Left kidney (tissue), 2 donors: Measurements from ENCODE around the gene SLC12A5. TPM values are rescaled to one million over a fixed set of nuclear protein-coding genes. Genes with fewer than 3 reads are reported as not detected.

Experiments used
- DNase-seq: peaks from one replicate; pipeline ENCODE4 v3.0.0-alpha.2; 2013
- polyA plus RNA-seq: library from polyadenylated mRNA; unstranded; fragments of 120-200 nt; gene quantifications from one replicate; pipeline ENCODE4 v1.2.1, GENCODE V29; 2013; ENCODE audit not compliant: insufficient read length

The SLC12A5 gene
- polyA plus RNA-seq, 1 donor: 1.8 TPM

GRCh38 chr20:46027245-46027853 lies 1.7 kb upstream of the SLC12A5 start:
- DNase-seq: peak; percentile 75

DNA sequence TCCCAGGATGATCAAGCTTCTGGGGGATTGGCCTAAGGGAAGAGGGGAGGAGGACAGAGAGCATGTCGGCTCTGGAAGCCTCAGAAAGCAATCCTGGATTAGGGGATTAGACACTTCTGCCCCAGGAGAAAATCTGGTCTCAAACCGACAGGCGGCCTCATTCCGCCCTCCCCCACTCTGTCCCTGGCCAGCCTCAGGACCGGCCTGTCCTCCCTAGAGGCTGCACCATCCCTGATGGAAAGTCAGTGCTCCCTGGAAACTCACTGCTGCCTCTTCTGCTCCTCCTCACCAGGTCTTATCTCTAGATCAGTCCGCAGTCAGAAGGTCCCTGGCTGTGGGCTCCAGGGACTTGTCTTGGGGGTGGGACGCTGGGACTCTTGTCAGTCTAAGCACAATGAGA lies 905 bp upstream of the SLC12A5 start:
- no peak for DNase-seq

- DNase-seq: no peak
Observed at GRCh38 chr20:46030284-46031013, 1.4 kb downstream of the SLC12A5 start.

GRCh38 chr20:46031014-46031569 lies 2.1 kb downstream of the SLC12A5 start:
- DNase-seq: no peak

GRCh38 chr20:46031701-46032254 lies 2.8 kb downstream of the SLC12A5 start:
- no peak for DNase-seq

DNA sequence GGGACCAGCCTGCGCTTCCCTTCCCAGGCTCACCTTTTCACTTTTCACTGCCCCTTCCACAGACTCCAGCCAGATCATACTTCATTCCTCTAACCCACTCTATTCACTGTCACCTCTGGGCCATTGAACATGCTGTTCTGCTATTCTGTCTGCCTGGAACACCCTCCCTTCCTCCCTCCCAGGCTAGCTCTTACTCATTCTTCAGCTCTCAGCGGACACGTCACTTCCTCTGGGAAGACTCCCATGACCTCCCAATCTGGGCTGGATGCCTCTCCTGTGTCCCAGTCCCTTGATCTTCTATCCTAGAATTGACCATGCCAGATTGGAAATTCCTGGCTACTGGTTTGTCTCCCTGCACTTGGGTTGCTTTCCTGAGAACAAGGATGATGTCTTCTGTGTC lies 5.0 kb downstream of the SLC12A5 start:
- DNase-seq: no peak

GRCh38 chr20:46035253-46035652 lies 6.2 kb downstream of the SLC12A5 start:
- DNase-seq: no peak

DNA sequence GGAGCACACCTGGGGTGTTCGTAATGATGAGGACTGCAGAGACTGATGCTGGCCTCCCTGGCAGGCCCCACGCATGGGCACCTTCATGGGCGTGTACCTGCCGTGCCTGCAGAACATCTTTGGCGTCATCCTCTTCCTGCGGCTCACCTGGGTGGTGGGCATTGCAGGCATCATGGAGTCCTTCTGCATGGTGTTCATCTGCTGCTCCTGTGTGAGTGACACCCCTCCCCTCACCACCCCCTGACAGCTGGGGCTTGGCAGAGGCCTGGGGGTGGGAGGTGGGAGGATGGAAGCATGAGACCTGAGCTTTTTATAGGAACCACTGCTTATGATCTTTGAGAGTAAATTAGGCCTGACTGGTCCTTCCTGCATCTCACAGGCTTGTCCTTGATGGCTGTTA lies 6.7 kb downstream of the SLC12A5 start:
- DNase-seq: no peak

GRCh38 chr20:46036370-46036769 lies 7.4 kb downstream of the SLC12A5 start:
- no peak for DNase-seq

- no peak for DNase-seq
Observed at GRCh38 chr20:46037036-46037435, 8.0 kb downstream of the SLC12A5 start.

DNA sequence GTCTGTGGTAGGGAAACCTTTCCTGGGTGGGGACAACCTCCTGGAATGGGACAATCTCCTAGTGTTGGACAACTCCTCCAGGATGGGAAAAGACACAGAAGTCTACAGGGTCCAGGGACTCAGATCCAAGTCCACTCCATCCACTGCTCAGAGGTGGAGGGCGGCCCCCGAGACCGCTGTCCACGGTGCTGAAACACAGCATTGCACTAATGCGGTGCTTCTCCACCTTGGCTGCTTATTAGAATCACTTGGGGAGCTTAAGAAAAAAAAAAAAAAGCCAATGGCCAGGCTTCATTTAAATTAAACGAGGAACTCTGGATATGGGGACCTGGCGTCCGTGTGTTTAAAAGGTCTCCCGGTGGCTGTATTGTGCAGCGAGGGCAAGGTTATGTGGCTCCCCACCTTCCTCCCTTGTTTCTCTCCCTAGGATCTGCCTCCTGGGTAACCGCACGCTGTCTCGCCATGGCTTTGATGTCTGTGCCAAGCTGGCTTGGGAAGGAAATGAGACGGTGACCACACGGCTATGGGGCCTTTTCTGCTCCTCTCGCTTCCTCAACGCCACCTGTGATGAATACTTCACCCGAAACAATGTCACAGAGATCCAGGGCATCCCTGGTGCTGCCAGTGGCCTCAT lies 12.0 kb downstream of the SLC12A5 start:
- DNase-seq: peak; percentile 78

DNA sequence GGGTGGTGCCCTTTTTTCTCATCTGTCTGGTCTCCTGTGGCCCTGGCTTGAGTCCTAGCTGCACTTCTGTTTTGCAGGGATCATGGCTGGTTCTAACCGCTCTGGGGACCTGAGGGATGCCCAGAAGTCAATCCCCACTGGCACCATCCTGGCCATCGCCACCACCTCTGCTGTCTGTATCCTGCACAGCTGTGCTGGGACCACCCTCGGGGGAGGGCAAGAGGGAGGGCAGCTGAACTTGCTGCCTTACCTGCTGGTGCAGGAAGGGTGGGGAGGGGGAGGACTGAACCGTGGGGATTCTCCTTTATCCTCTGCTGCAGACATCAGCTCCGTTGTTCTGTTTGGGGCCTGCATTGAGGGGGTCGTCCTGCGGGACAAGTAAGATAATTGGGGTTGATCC lies 14.5 kb downstream of the SLC12A5 start:
- no peak for DNase-seq

DNA sequence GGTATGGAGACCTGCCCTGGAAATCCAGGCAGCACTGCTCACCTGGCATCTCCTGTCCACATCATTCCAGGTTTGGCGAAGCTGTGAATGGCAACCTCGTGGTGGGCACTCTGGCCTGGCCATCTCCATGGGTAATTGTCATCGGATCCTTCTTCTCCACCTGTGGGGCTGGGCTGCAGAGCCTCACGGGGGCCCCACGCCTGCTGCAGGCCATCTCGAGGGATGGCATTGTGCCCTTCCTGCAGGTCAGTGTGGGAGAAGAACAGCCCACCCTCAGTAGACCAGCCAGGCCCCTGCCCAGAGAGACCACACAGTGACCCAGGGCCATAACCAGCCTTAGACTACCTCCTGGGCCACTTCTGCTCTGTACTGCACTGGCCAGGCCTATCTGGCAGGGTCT lies 15.9 kb downstream of the SLC12A5 start:
- DNase-seq: no peak

- DNase-seq: no peak
Observed at GRCh38 chr20:46046588-46047310, 17.7 kb downstream of the SLC12A5 start.

DNA sequence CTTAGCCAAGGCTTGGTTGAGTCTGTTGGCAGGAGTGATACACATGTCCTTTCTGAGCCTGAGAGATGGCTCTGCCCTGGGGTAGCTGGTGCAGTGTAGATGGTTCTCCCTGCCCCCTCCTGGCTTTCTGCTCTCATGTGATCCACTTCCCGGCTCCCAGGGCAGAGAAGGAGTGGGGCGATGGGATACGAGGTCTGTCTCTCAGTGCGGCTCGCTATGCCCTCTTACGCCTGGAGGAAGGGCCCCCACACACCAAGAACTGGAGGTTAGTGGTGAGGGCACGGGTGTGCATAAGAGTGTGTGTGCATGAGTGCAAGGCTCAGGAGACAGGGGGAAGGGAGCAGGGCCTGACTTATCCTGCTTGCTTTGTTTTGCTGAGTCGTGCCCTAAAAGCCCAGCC lies 18.8 kb downstream of the SLC12A5 start:
- DNase-seq: no peak

- DNase-seq: no peak
Observed at GRCh38 chr20:46049190-46049589, 20.2 kb downstream of the SLC12A5 start.

GRCh38 chr20:46049815-46050214 lies 20.8 kb downstream of the SLC12A5 start:
- no peak for DNase-seq

- DNase-seq: no peak
Observed at GRCh38 chr20:46050444-46050843, 21.4 kb downstream of the SLC12A5 start.

GRCh38 chr20:46050885-46051284 lies 21.9 kb downstream of the SLC12A5 start:
- no peak for DNase-seq

- no peak for DNase-seq
Observed at GRCh38 chr20:46051556-46052308, 22.7 kb downstream of the SLC12A5 start.

GRCh38 chr20:46053416-46053815 lies 24.4 kb downstream of the SLC12A5 start:
- no peak for DNase-seq
